K562 (cell line): ENCODE results near the gene OR51B2. TPM values are rescaled to one million over a fixed set of nuclear protein-coding genes. Genes with fewer than 3 reads are reported as not detected.

Source experiments
- ATAC-seq: fragments of 200-7000 bp; cut with Tn5 transposase; 3 replicates; pipeline ENCODE4 v1.9.1; 2020; ENCODE audit warnings: moderate library complexity
- BruUV-seq: library from RNA; stranded (reverse); fragments of 400-500 nt; replicated peaks from 2 replicates; lab custom pipeline; 2021; lab: Mats Ljungman, UMichigan
- CTCF ChIA-PET: fragments of 300-600 bp; formaldehyde crosslinking; extraction: SDS; loops from one replicate; lab custom pipeline; 2021; ENCODE audit warnings: low intra/inter-chr PET ratio; lab: Yijun Ruan, JAX
- POLR2A ChIA-PET: fragments of 300-600, 350-650 bp; sonication (Branson Sonifier 250); formaldehyde crosslinking; extraction: SDS; loops from one replicate; lab custom pipeline; 2021; ENCODE audit warnings: antibody characterized with exemption, inconsistent platforms; lab: Yijun Ruan, JAX
- DNase-seq, 4 experiments: peaks; one replicate each; pipeline versions ENCODE4 v3.0.0 to v3.0.0-alpha.2; 2011 to 2018; ENCODE audit warnings: low spot score in 3 of 4, mixed read lengths in 3 of 4; ENCODE audit errors: extremely low read depth in 1 of 4
- FAIRE-seq: peaks from 2 replicates; lab custom pipeline; 2011; peaks lifted over from hg19 to GRCh38; lab: Jason Lieb, UNC
- H2AFZ ChIP-seq: 2 replicates; pipeline ENCODE4 v1.6.0; 2011; ENCODE audit warnings: low read depth, low read length, control low read depth, inconsistent platforms
- H3K27ac ChIP-seq: fragments of 200-600 bp; 3 replicates; pipeline ENCODE4 v1.8.0; 2011; ENCODE audit warnings: low read depth, mild to moderate bottlenecking, control low read depth, inconsistent platforms, low read length, moderate library complexity, mixed read lengths; ENCODE audit errors: extremely low read depth
- H3K27me3 ChIP-seq, 2 experiments: fragments of 300-600 bp in 1 of 2; 2 replicates in 1 of 2; 3 replicates in 1 of 2; pipeline versions ENCODE4 v1.6.0 to v1.8.0; 2011; ENCODE audit warnings: inconsistent platforms in 2 of 2, low read length in 2 of 2, mild to moderate bottlenecking in 1 of 2, mixed read lengths in 1 of 2, moderate library complexity in 1 of 2; ENCODE audit not compliant: control insufficient read depth in 2 of 2, insufficient read depth in 2 of 2
- H3K36me3 ChIP-seq: fragments of 300-600 bp; 3 replicates; pipeline ENCODE4 v1.8.0; 2011; ENCODE audit warnings: mild to moderate bottlenecking, low read length, inconsistent platforms; ENCODE audit not compliant: control insufficient read depth, insufficient read depth
- H3K4me1 ChIP-seq, 2 experiments: fragments of 200-600 bp in 1 of 2; replicated peaks in 1 of 2; 2 replicates in 1 of 2; 3 replicates in 1 of 2; pipeline versions ENCODE4 v1.5.1 to v1.8.0; 2011; ENCODE audit warnings: inconsistent platforms in 2 of 2, low read length in 2 of 2, mild to moderate bottlenecking in 1 of 2, mixed read lengths in 1 of 2, moderate library complexity in 1 of 2; ENCODE audit not compliant: control insufficient read depth in 2 of 2, insufficient read depth in 2 of 2
- H3K4me2 ChIP-seq: 2 replicates; pipeline ENCODE4 v1.6.1; 2011; ENCODE audit warnings: low read length, control low read depth, inconsistent platforms, mixed read lengths; ENCODE audit not compliant: insufficient read depth
- H3K4me3 ChIP-seq: fragments of 200-600 bp; sonication (generic), shearing (Covaris generic); 2 replicates; pipeline ENCODE4 v1.5.1; 2016; ENCODE audit warnings: control low read depth, inconsistent platforms
- H3K79me2 ChIP-seq: fragments of 200-600 bp; 3 replicates; pipeline ENCODE4 v1.8.0; 2011; ENCODE audit warnings: low read length, inconsistent platforms; ENCODE audit not compliant: control insufficient read depth, insufficient read depth
- H3K9ac ChIP-seq, 2 experiments: 2 replicates each; pipeline versions ENCODE4 v1.6.0 to v1.6.1; 2011; ENCODE audit warnings: low read depth in 2 of 2, low read length in 2 of 2, control low read depth in 1 of 2, inconsistent platforms in 1 of 2, mild to moderate bottlenecking in 1 of 2, mixed read lengths in 1 of 2; ENCODE audit not compliant: insufficient read depth in 1 of 2
- H3K9me1 ChIP-seq: one replicate; pipeline ENCODE4 v1.6.0; 2011; ENCODE audit warnings: inconsistent platforms, mild to moderate bottlenecking, low read length, moderate library complexity; ENCODE audit not compliant: control insufficient read depth, insufficient read depth
- H3K9me3 ChIP-seq: replicated peaks from 2 replicates; pipeline ENCODE4 v1.5.1; 2011; ENCODE audit warnings: low read depth, low read length, inconsistent platforms; ENCODE audit not compliant: control insufficient read depth, insufficient read depth
- H4K20me1 ChIP-seq: replicated peaks from 2 replicates; pipeline ENCODE4 v1.6.1; 2011; ENCODE audit warnings: low read length, inconsistent platforms, mixed read lengths; ENCODE audit not compliant: control insufficient read depth, insufficient read depth
- DNMT1 ChIP-seq: fragments of 450-650 bp; IDR thresholded peaks from 2 replicates; pipeline ENCODE4 v1.6.1; 2016; ENCODE audit warnings: antibody characterized with exemption, mild to moderate bottlenecking
- HNRNPL ChIP-seq: fragments of 200-400 bp; formaldehyde crosslinking; IDR thresholded peaks from 2 replicates; pipeline ENCODE4 v1.6.1; 2017; ENCODE audit warnings: low read depth, mild to moderate bottlenecking, low read length
- ZNF253 ChIP-seq: fragments of 250-450 bp; sonication (Bioruptor Pico); conservative IDR thresholded peaks from 2 replicates; pipeline ENCODE4 v1.6.1; 2021; ENCODE audit warnings: mild to moderate bottlenecking
- ZNF444 ChIP-seq: fragments of 250-450 bp; sonication (Bioruptor Pico); IDR thresholded peaks from 2 replicates; pipeline ENCODE4 v1.4.0; 2020; ENCODE audit warnings: mild to moderate bottlenecking, moderate library complexity
- whole genome bisulfite sequencing: fragments of 100-300 bp; shearing (Covaris generic); methylation state at CpG from one replicate; pipeline ENCODE4 v1.1.6; 2016; ENCODE audit warnings: low coverage, mixed read lengths; ENCODE audit not compliant: insufficient coverage; ENCODE audit errors: missing lambda C conversion rate; 5-methylcytosine and 5-hydroxymethylcytosine counted together
- in situ Hi-C: fragments of 300-500 bp; cut with MboI; formaldehyde crosslinking; loops from 4 replicates; pipeline ENCODE4 v1.15.0; 2018; ENCODE audit warnings: inconsistent platforms, mixed read lengths
- intact Hi-C: fragments of 100-400 bp; cut with micrococcal nuclease; formaldehyde crosslinking; loops from 2 replicates; pipeline ENCODE4 v1.14.2; 2022
- polyA plus RNA-seq, 8 experiments: library from polyadenylated mRNA; depleted of rRNA in 4 of 8; stranded (reverse) in 5 of 8; unstranded in 3 of 8; fragments of >200 nt; fragmentation: Nextera tagmentation in 2 of 8; fragmentation: Illumina TruSeq in 1 of 8; extraction: Ambion mirVana in 2 of 8; extraction: Trizol in 1 of 8; gene quantifications; 2 replicates each; pipeline versions ENCODE4 v1.2.1 to v1.2.3, GENCODE V29; 2011 to 2014; ENCODE audit warnings: inconsistent platforms in 1 of 8, missing spikeins in 1 of 8
- total RNA-seq, 7 experiments: library from RNA; depleted of rRNA in 6 of 7; stranded (reverse); fragments of >200 nt in 6 of 7; fragmentation: Illumina TruSeq in 2 of 7; extraction: Trizol in 2 of 7; gene quantifications; 2 replicates each; pipeline versions ENCODE4 v1.2.1 to v1.2.3, GENCODE V29; 2011 to 2021; ENCODE audit warnings: low replicate concordance in 1 of 7

OR51B2 gene
- total and polyA plus RNA-seq, 9 of the 15 experiments (the other 6 are each of a cell fraction or from before 2014, with no cell fraction given), result 0.38 to 6.6 (median 4.0) TPM

- H3K4me1 ChIP-seq, result peaks cover 0 to 3% of the 10 kb centered on the region in 2 experiments; a peak in 1 of 5 replicates
- no peak for FAIRE-seq
- TF ChIP-seq ZNF253 (CRISPR knock-in tag) (no peak), HNRNPL (no peak)
- TF ChIP-seq, all 486 proteins: peak for 0
- BruUV-seq, result no TSS peak
- ChIA-PET POLR2A (no interaction called here), CTCF (no interaction called here)
- Histone ChIP-seq H3K36me3 (peaks cover 99% of the 10 kb centered on the region), H2AFZ (no peak within 1 kb of the TSS), H3K9me3 (no peaks in the 10 kb centered on the region), H3K79me2 (peaks cover 17% of the 10 kb centered on the region; the same call in 2 of the 3 replicates), H3K27me3 (no peaks in the 10 kb centered on the region), H3K4me2 (no peak within 1 kb of the TSS), H3K9ac (no peak within 1 kb of the TSS), H3K4me3 (no peak within 1 kb of the TSS), H3K9me1 (no peaks in the 10 kb centered on the region), H3K27ac (no peak within 1 kb of the TSS), H4K20me1 (no peaks in the 10 kb centered on the region)
- intact Hi-C loops, result no loop called here
- ATAC-seq (no peak), DNase-seq (no peak)
- 91% methylated on average over 6 of the region's 6 CpGs for WGBS
- in situ Hi-C loops, result no loop called here
These were observed 19.6 kb upstream of the OR51B2 start, which contains the start of gene OR51B5 for GRCh38 chr11:5343474-5344335. OR51B5 (minus strand) TSS chr11:5343524; CDS start chr11:5343524, 0 bp downstream.

- in situ Hi-C loops (no loop called here), intact Hi-C loops (no loop called here)
- Histone ChIP-seq H3K27ac (no peak overlapping the region), H3K79me2 (no peaks in the 10 kb centered on the region; the same call in 2 of the 3 replicates), H3K4me1 (peaks cover 0 to 20% of the 10 kb centered on the region in 2 experiments; a peak in 2 of 5 replicates), H4K20me1 (no peaks in the 10 kb centered on the region), H2AFZ (no peak overlapping the region), H3K9me3 (no peaks in the 10 kb centered on the region), H3K4me3 (no peak overlapping the region), H3K4me2 (no peak overlapping the region), H3K9me1 (no peaks in the 10 kb centered on the region), H3K36me3 (peaks cover 71% of the 10 kb centered on the region), H3K9ac (no peak overlapping the region), H3K27me3 (no peaks in the 10 kb centered on the region)
- no TSS peak for BruUV-seq
- WGBS, result 100% methylated on average over 1 of the region's 1 CpG
- DNase-seq, result no peak
- ChIA-PET CTCF (no interaction called here), POLR2A (no interaction called here)
- ATAC-seq, result no peak
- FAIRE-seq, result no peak
- no peak for TF ChIP-seq DNMT1
- no peak for TF ChIP-seq ZNF444
These were observed 15.8 kb upstream of the OR51B2 start for GRCh38 chr11:5339771-5340322.
